ENCODE measurements around the gene SLC2A1.
"Not testable (repeated sequence)": the region's sequence is repeated elsewhere in the genome, so short reads cannot be mapped to it uniquely, and the experiment has no call there.

SLC2A1 gene

DNA sequence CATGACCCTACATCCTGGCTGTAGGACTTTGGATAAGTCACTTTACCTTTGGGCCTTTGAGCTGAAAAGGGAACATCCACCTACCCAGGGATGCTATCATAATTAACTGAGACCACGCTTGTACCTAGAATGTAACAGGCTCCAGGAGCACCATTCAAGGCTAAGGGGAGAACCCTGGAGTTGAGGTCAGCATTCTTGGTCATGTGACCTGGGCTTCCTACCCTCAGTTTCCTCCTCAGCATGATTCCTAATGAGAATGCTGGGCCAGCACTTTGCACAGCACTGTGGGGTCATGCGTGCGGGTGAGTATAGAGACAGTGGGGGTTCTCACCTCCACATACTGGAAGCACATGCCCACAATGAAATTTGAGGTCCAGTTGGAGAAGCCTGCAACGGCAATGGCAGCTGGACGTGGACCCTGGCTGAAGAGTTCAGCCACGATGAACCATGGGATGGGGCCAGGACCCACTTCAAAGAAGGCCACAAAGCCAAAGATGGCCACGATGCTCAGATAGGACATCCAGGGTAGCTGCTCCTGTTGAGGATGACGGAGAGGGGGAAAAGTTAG is 31.3 kb downstream of the SLC2A1 start:
- DNase-seq: no peak

DNA sequence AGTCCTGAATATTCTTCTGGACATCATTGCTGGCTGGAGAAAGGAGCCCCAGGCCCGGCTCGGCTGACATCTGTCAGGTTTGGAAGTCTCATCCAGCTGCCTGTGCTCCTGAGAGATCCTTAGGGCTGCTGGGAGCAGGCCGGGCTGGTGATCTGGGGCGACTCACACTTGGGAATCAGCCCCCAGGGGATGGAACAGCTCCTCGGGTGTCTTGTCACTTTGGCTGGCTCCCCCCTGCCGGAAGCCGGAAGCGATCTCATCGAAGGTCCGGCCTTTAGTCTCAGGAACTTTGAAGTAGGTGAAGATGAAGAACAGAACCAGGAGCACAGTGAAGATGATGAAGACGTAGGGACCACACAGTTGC is 31.8 kb downstream of the SLC2A1 start:
- DNase-seq: no peak

DNA sequence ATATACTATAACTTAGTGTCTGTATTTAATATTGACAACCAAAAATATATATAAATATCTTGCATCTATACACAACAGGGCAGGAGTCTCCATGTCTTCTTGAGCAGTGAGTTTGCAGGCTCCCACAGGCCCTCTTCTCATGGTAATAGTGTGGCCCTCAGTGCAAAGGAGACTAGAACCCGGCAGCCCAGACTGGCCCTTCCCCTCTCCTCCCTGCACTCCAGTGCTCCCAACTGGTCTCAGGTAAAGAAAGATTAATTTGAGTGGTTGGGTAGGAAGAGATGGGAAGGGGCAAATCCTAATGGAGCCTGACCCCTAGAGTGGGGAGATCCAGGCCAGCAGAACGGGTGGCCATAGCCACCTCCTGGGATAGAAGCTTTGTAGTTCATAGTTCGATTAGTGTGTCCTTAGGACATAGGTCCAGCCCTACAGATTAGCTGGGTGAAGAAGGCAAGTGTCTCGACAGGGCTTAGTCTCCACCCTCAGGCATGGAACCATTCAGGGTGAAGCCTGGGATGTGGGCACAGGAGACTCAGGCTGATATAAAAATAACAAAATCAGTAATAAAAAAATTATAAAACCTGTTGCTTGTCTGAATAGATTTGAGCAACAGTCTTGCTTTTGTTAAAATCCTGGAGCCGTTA is 32.3 kb downstream of the SLC2A1 start:
- no peak for DNase-seq

DNA sequence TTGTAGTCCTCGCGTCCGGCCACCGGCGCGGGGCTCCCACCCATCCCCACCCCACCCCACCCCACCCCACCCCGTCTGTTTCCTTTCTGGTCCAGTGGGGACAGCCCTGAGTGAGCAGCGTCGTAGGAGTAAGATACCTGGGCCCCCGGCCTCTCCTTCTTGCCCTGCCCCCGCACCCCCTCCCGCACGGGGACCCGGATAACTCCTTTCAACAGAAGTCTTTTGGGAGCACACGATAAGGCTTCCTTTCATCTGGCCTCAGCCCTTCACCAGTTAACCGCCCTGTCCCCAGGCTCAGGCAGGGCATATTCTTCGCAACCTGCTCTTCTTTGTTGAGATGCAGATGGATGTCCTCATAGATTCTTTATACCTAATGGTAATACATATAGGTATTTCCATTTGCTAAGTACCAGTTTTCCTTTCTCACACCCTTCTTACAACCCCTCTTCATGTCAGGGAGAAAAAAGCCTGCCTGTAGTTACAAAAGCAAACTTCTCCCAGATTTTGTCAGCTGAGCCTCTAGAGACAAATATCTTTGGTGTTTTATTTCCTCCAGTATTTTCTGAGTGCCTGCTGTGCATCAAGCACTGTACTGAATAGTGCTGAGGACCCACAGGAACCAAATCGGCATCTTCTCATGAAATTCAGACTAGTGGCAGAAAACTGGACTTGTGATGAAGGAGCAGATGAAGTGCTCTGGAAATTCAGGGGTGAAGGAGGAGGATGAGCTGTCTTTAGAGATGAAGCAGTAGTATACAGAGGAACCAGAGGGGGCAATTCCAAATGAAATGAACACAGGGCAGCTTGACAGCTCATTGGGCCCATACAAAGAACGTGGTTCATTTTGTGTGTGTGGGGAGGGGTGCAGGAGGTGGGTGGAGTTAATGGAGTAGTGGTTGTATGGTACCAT is 33.6 kb downstream of the SLC2A1 start:
- DNase-seq: peak; percentile 5

DNA sequence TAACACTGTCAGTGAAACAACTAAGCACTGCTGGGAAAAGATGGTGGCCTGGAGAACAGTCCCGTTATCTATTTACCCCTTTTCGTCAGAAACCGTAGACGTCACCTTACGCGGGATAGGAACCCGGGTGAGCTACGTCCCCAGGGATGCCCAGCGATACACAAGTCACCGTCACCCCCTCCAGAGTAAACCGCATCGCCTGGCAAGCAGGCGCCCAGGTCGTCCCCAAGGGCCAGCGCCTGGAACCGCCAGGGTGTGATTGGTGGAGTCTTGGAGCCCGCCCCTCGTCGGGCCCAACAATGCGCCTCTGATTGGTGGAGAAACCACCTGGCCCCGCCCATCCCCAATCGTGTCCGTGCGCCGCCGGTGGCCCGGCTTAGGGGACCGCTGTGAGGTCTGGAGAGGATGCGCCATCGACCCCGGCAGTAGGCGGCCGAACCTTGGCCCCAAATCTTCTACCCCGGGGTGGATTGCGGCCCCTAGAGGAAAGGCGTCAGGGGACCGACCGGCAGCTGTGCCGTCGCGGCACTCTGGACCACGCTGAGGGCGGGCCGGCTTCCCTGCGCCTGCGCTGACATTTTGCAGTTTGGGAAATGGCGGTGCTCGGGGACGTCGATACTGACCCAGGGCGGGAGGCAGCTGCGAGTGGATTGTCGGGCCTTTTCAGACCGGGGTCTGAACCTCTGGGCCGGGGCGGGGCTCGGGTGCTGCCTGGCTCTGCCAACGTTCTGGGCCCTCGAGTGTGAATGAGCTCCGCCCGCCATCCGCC is 34.4 kb downstream of the SLC2A1 start:
- peak; percentile 87 for DNase-seq

DNA sequence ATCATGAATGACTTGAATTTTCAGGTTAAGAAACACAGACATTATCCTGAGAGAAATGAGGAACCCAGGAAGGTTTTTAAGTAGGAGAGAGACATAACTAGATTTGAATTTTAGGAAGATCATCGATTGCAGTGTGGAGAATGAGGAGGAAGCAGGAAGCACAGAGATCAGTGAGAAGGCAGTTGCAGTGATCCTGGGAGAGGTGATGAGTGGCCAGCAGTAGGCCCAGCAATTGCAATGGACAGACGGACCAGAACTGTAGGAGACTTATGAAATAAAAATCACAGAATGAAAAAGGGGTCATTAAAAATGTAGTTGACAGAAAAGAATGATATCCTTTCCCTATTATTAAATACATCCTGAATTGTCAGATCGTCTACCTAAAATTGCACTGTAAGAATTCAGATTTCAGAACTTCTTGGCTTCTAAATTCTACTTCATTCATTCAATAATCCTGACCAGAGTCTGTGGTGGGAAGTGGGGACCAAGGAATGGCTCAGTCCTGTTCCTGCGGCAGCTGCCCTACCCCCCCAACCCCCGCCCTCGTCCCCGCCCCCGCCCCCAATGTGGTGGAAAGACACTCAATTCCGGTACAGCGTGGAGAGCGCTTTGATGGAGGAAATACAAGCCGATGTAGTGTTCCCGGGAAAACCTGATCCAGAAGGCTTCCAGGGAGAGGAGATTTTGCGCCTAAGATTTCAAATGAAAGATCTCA is 35.1 kb downstream of the SLC2A1 start:
- no peak for DNase-seq

DNA sequence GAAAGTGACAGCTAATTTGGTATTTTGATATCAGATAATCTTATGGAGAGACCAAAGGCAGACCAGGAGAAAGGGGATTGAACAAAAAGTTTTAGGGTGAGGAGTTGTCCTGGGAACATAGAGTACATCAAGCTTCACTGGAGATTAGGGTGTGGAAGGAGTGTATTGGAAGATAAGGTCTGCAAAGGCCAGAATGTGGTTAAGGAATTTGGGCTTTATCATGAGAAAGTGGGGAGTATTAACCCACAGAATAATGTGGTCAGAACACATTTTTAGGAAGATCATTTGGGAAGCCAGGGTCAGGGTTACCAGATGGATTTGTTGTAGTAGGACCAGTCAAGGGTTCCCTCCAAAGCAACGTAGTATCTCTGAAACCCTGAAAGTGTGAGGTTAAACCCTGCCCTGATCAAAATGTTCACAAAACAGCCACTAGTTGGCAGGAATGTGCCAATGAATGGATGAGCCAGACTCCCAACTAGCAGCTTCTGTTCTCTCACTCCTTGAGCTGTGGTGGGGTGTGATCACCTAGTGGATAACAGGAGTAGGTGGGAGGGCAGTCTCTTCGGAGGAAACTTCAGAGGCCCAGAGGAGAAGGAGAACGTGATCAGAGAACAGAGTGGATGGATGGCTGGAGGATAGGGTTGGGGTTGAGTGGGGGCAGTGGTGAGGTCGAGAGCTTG is 35.8 kb downstream of the SLC2A1 start:
- peak; percentile 68 for DNase-seq

DNA sequence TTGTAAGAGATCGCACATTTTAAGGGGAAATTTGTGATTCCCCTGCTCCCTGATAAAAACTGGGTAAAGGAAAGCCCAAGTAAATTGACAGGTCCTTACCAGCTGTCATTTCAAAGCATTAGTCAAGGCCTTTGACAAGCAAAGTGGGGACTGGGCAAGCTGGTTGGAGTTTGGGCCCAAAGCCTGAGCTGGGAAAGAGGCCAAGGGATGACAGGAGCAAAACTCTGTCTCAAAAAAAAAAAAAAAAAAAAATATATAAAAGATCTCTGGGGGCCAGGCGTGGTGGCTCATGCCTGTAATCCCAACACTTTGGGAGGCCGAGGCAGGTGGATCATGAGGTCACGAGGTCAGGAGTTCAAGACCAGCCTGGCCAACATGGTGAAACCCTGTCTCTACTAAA is 36.9 kb downstream of the SLC2A1 start:
- no peak for DNase-seq

DNA sequence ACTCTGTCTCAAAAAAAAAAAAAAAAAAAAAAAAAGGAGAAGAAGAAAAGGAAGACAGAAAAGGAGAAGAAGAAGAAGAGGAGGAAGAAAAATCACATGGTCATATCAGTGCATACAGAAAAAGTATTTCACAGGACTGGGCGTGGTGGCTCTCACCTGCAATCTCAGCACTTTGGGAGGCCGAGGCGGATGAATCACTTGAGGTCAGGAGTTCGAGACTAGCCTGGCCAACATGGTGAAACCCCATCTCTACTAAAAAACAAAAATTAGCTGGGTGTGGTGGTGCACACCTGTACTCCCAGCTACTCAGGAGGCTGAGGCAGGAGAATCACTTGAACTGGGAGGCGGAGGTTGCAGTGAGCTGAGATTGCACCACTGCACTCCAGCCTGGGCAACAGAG is 39.0 kb downstream of the SLC2A1 start:
- not testable (repeated sequence) for DNase-seq

DNA sequence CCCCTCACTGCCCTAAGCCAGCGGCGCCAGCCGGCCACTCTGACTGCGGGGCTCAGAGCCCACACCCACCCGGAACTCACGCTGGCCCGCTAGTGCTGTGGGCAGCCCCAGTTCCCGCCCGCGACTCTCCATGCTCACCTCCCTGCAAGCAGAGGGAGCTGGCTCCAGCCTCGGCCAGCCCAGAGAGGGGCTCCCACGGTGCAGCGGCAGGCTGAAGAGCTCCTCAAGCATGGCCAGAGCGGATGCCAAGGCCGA is 41.5 kb downstream of the SLC2A1 start:
- no peak for DNase-seq

DNA sequence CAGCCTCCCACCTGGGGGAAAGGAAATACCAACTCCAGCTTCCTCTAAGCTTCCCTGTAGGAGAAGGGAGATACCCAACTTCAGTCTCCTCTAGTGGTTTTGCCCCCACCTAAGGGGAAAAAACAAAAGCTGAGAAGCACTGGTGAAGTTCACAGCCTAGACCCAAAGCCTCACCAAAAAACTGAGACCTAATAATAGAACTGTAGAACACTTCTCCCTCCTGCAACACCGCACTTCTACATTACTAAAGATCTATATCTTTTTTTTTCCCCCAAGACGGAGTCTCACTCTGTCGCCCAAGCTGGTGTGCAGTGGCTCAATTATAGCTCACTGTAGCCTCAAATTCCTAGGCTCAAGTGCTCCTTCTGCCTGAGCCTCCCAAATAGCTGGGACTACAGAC is 43.2 kb downstream of the SLC2A1 start:
- no peak for DNase-seq

DNA sequence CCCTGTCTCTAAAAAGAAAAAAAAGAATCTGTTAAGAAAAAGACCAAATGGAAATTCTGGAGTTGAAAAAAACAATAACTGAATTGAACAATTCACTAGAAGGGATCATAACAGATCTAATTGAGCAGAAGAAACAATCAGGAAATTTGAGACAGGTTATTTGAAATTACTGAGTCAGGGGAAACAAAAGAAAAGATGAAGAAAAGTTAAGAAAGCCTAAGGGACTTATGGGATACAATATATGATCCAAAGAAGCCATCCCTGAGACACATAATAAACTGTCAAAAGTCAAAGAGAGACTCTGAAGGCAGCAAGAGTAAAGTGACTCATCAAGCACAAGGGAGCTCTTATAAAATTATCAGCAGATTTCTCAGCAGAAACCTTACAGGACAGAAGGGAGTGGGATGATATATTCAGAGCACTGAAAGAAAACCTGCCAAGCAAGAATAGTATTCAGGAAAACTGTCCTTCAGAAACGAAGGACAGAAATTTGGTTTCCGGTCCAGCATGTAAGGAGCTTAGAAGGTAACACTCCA is 44.5 kb downstream of the SLC2A1 start:
- no peak for DNase-seq

DNA sequence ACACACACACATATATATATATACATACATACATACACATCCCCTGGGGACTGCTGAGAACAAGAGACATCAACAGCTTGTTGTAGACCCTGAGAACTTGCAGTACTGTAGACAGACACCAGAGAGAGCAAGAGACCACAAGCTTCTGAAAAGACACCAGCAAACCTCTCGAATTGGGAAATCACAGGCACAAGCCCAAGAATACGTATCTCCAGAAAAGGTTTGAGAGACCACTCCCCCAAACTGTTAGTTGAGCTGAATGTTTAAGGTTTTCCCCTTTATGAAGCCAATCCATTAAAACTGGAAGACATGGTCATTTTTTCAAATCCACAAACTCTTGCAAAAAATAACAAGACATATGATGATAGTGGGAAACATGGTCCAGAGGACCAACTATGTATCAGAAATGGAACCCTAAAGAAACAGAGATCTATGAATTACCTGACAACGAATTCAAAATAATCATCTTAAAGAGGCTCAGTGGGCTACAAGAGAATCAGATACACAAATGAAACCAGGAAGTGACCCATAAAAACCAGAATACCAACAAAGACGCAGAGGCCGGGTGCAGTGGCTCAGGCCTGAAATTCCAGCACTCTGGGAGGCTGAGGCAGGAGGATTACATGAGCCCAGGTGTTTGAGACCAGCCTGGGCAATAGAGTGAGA is 45.1 kb downstream of the SLC2A1 start:
- DNase-seq: peak; percentile 74

DNA sequence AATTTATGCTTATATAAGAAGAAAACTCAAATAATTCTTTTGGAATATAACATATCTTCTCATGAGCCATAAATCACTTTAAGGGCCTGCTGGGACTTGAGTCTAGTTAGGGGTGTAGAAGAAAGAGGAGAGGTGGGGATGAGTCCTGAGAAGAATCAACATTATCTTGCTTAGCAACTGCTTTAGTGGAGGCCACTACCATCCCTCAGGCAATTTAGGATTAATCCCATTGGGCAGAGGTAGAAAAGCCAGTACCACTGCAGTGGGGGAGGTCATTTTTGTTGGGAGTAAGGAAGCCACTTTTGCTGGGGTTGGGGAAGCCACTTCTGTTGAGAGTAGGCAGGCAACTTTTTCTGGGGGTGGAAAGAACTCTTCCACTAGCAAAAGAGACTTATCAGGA is 47.7 kb downstream of the SLC2A1 start:
- no peak for DNase-seq

DNA sequence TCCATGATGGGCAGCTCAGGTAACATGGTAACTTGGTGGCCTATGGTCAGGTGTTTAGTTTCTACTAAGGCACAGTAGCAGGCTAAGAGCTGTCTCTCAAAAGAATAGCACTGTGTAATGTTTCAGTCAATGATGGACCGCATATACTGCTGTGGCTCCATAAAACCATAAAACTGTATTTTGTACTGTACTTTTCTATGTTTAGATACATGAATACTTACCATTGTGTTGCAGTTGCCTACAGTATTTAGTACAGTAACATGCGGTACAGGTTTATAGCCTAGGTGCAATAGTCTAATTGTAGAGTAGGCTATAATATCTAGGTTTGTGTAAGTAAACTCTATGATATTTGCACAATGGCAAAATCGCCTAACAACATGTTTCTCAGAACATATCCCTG is 50.6 kb downstream of the SLC2A1 start:
- DNase-seq: no peak

DNA sequence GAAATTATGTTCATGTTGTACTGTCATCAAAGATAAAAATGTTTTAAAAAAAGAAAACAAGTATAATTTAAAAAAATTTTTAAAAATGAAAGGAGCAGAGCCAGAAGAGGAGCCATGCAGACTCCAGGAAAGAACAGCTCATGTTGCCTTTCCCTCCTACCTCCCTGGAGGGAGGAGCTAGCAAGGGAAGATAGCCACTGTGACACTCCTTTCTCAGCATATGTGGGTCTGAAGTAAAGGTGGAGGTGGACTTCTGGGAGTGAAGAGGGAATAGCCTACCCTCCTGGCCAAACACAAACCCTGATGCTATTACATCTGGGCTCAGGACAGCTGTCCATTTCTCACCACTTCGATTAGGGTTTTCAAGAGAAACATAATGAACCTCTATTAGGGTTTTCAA is 54.2 kb downstream of the SLC2A1 start:
- DNase-seq: no peak

DNA sequence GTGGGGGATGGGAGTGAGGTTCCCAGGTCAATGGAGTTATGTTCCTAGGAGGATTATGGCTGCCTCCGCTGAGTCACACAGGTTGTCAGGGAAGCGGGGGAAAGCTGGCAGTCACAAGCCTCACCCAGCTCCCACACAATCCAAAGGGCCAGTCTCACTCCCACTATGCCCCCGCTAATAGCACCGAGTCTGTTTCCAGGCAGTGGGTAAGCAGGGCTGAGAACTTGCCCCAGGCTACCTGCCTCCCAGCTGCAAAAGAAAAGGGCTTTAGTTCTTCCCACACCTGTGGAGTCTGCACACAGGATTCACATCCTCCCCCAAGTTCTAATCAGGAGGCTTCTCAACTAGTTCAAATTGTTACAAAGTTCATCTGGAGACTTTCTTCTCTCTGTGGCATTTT is 58.7 kb downstream of the SLC2A1 start:
- DNase-seq: not testable (repeated sequence)

DNA sequence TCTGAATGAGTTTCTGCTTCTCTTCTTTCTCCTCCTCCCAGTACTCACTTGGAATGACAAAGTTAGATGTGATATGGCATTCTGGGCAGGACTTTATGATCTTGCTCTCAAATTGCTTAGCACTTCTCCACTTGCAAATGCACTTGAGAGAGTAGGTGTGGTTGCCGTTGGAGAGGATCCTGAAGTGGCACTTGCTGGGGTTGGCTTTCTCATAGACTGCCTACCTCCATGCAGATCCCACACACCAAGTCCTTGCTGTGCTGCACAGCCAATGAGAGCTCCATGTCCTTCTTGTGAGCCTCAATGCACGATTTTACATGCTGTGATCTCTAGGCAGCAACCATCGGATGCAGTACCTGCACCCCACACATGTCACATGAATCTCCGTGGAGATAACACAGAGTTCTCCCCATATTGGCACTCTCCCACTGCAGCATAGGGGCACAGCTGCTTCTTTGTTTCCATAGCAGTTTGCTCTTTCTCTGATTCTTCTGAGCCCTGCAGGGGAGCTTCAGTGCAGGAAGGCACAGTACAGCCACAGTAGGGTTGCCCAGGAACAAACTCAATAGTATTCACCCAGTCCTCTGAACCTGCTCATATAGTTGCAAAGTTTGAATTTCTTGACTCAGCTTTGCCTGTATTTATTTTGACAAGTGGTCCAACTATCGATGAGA is 67.1 kb downstream of the SLC2A1 start:
- DNase-seq: no peak

DNA sequence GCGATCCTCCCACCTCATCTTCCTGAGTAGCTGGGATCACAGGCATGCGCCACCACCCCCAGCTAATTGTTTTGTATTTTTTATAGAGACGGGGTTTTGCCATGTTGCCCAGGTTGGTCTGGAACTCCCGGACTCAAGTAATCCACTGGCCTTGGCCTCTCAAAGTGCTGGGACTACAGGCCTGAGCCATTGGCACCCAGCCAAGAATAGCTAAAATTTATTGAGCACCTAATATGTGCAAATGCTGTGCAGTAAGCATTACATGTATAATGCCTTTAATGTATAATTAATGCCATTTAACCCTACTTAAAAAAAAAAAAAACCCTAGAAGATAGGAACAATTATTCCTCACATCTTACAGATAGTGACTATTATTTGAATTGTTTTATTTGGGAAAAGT is 69.4 kb downstream of the SLC2A1 start:
- DNase-seq: no peak

DNA sequence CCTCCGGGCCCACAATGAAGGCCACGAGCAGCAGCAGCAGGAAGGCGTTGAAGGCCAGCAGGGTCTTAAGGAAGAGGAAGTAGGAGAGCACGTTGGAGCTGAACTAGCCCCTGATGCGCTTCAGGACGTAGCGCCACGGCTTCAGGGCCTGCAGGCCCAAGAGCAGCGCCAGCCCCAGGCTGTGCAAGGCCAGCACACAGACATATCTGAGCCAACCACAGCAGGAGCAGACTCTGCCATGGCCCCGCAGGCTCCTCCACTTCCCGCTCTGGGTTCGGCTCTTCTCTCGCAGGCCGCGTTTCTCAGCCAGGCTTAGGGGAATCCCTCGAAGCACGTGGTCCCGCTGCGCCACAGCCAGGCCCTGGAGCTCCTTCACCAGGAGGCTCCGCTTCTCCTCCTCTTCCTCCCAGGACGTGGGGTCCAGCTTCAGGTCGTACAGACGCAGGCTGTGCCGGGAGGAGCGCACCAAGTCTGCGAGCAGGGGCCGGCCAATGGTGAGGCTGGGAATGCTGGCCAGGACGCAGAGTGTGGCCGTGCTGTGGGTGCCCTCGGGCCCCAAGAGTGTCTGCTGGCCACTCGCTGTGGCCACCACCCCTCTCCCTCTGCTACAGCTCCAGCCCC is 70.5 kb downstream of the SLC2A1 start:
- DNase-seq: peak; percentile 40

DNA sequence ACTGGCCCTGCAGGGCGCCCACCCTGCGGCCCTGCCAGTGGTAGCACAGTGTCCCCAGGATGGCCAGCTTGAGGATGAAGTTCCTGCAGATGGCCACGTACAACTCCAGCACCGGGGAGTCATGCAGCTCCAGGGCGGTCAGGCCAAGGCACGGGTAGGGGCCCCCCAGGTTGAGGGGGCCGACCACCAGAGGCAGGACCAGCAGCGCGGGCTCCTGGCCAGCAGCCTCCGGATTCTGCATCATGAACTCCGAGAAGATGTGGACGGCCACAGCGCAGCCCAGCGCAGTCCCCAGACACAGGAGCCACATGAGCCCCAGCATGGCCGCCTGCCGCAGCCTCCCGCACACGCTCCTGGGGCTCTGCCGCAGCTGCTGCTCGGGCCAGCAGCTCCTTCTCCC is 71.3 kb downstream of the SLC2A1 start:
- no peak for DNase-seq
